KMS-11 (cell line): ENCODE results near the gene LYZL1.
"Not testable (repeated sequence)": the region's sequence is repeated elsewhere in the genome, so short reads cannot be mapped to it uniquely, and the experiment has no call there.

ENCODE experiments used
- H2AFZ ChIP-seq: fragments of 200-600 bp; sonication (generic); 2 replicates; pipeline ENCODE4 v1.6.1; 2016; ENCODE audit warnings: antibody characterized with exemption, mixed run types, low read depth
- H3K27ac ChIP-seq: fragments of 200-600 bp; sonication (generic); 2 replicates; pipeline ENCODE4 v1.6.1; 2016; ENCODE audit warnings: mild to moderate bottlenecking, mixed run types
- H3K27me3 ChIP-seq: fragments of 200-600 bp; sonication (generic); 2 replicates; pipeline ENCODE4 v1.6.1; 2017; ENCODE audit warnings: mild to moderate bottlenecking, low read depth, mixed run types, moderate library complexity; ENCODE audit not compliant: insufficient read depth
- H3K36me3 ChIP-seq: fragments of 200-600 bp; sonication (generic); 2 replicates; pipeline ENCODE4 v1.6.1; 2017; ENCODE audit warnings: mild to moderate bottlenecking, mixed run types; ENCODE audit not compliant: insufficient read depth
- H3K4me1 ChIP-seq: fragments of 200-600 bp; sonication (generic); 2 replicates; pipeline ENCODE4 v1.6.1; 2016; ENCODE audit warnings: mild to moderate bottlenecking, low read depth, mixed run types; ENCODE audit not compliant: poor library complexity, severe bottlenecking
- H3K4me2 ChIP-seq: fragments of 200-600 bp; sonication (generic); 2 replicates; pipeline ENCODE4 v1.7.0; 2016; ENCODE audit warnings: mild to moderate bottlenecking, mixed run types
- H3K4me3 ChIP-seq: fragments of 200-600 bp; sonication (generic); IDR thresholded peaks from 2 replicates; pipeline ENCODE4 v1.6.1; 2017; ENCODE audit warnings: low read depth, low read length, mixed read lengths; ENCODE audit not compliant: insufficient read depth
- H3K79me2 ChIP-seq: fragments of 200-600 bp; sonication (generic); 2 replicates; pipeline ENCODE4 v1.6.1; 2016; ENCODE audit warnings: low read depth, mixed run types; ENCODE audit not compliant: insufficient read depth
- H3K9ac ChIP-seq: fragments of 200-600 bp; sonication (generic); 2 replicates; pipeline ENCODE4 v1.6.1; 2016; ENCODE audit warnings: mild to moderate bottlenecking, mixed run types
- H4K20me1 ChIP-seq: fragments of 200-600 bp; sonication (generic); 2 replicates; pipeline ENCODE4 v1.6.1; 2016; ENCODE audit warnings: mild to moderate bottlenecking, mixed run types; ENCODE audit not compliant: insufficient read depth
- CTCF ChIP-seq: fragments of 200-600 bp; sonication (generic); conservative IDR thresholded peaks from 2 replicates; pipeline ENCODE4 v1.6.1; 2017; ENCODE audit warnings: low read depth, mild to moderate bottlenecking, antibody characterized with exemption, low read length, moderate library complexity, mixed read lengths

LYZL1 gene

DNA sequence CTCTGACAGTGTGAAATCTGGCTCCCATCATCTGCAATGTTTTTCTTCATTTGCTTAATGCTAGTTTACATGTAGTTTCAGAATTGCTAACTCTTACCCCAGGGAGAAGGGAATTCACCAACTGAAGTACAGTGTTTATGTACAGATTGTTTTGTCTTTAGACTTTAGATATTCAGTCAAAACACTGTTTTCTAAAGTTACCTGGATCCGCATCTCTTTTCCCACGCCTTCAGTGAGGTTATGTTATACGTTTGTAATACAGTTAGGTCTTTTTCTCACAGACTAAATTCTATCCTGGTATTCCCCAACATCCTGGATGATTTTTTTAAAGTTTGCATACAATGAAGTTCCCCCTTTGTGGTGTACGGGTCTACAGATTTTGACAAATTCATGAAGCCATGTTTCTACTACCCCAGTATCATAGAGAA, 3.2 kb upstream of the LYZL1 start:
- Histone ChIP-seq H3K4me3 (no peak overlapping the region), H3K9ac (no peak overlapping the region), H3K4me2 (no peak overlapping the region), H3K4me1 (no peaks in the 10 kb centered on the region), H3K27me3 (no peaks in the 10 kb centered on the region), H3K27ac (no peak overlapping the region), H3K79me2 (no peaks in the 10 kb centered on the region), H2AFZ (no peak overlapping the region), H4K20me1 (no peaks in the 10 kb centered on the region), H3K36me3 (no peaks in the 10 kb centered on the region)
- no peak for TF ChIP-seq CTCF

- Histone ChIP-seq H3K4me2 (no peak overlapping the region), H3K4me1 (no peaks in the 10 kb centered on the region), H3K9ac (no peak overlapping the region), H3K27ac (no peak overlapping the region), H3K79me2 (no peaks in the 10 kb centered on the region), H3K36me3 (no peaks in the 10 kb centered on the region), H3K27me3 (no peaks in the 10 kb centered on the region), H3K4me3 (no peak overlapping the region), H2AFZ (no peak overlapping the region), H4K20me1 (no peaks in the 10 kb centered on the region)
- no peak for TF ChIP-seq CTCF
Measured at GRCh38 chr10:29287635-29288034, 1.2 kb upstream of the LYZL1 start.

DNA sequence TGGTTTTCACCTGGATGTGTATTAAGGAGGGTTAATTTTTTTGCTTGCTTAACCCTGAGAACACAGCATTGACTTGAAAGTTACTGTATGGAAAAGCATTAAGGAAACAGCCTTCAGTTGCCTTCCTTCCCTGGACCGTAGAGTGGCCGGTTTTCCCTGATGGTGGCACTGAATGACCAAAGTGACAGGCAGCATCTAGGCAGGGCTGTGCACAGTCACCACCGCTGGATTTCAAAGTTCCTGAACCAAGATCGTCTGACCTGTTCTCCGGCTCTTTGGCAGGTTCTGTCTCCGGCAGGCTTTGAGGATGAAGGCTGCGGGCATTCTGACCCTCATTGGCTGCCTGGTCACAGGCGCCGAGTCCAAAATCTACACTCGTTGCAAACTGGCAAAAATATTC, 2.7 kb downstream of the LYZL1 start:
- H3K27me3 ChIP-seq, H3K4me3 ChIP-seq, H3K4me1 ChIP-seq, H3K4me2 ChIP-seq, H3K27ac ChIP-seq, H2AFZ ChIP-seq, H4K20me1 ChIP-seq, H3K36me3 ChIP-seq, H3K9ac ChIP-seq, H3K79me2 ChIP-seq: not testable (repeated sequence)

DNA sequence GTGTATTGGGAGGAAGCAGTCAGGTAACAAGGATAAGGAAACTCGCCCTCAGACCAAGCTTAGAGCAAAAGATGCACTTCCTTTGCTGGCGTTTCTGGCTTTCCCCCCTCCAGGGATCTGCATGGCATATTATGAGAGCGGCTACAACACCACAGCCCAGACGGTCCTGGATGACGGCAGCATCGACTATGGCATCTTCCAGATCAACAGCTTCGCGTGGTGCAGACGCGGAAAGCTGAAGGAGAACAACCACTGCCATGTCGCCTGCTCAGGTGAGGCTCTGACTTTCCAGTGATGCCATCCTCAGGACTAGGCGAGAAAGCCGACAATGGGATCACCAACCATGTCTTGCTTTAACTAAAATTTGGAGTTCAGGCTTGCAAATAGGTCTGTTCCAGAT, 3.5 kb downstream of the LYZL1 start:
- not testable (repeated sequence) for H3K79me2 ChIP-seq, H3K4me2 ChIP-seq, H3K9ac ChIP-seq, H3K27me3 ChIP-seq, H3K36me3 ChIP-seq, H3K27ac ChIP-seq, H3K4me1 ChIP-seq, H2AFZ ChIP-seq, H4K20me1 ChIP-seq, H3K4me3 ChIP-seq

DNA sequence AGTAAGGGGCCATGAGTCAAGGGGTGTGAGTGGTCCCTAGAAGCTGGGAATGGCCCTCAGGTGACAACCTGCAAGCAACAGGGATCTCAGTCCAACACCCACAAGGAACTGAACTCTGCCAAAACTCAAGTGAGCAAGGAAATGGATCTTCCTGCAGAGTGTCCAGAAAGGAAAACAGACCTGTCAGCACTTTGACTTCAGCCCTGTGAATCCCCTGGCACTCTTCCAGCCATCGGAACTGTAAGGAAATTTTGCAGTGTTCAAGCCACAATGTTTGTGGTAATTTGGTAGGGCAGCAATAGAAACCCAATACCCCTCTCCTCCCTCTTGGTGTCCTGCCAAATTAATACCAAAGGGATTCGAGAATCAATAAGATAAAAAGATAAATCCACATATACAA, 6.9 kb downstream of the LYZL1 start:
- no peaks in the 10 kb centered on the region for H3K79me2 ChIP-seq
- H3K9ac ChIP-seq, result no peak overlapping the region
- no peaks in the 10 kb centered on the region for H4K20me1 ChIP-seq
- no peak overlapping the region for H3K4me2 ChIP-seq
- H3K27me3 ChIP-seq, result no peaks in the 10 kb centered on the region
- no peaks in the 10 kb centered on the region for H3K36me3 ChIP-seq
- TF ChIP-seq CTCF, result no peak
- peaks cover 10% of the 10 kb centered on the region for H3K4me1 ChIP-seq
- H2AFZ ChIP-seq, result no peak overlapping the region
- H3K27ac ChIP-seq, result no peak overlapping the region
- no peak overlapping the region for H3K4me3 ChIP-seq
